H1 (cell line): ENCODE measurements around the gene TMEM134. TPM values are rescaled to one million over a fixed set of nuclear protein-coding genes. Genes with fewer than 3 reads are reported as not detected.

Experiments
- CTCF ChIA-PET: fragments of 300-600 bp; sonication (Branson Sonifier 250); formaldehyde crosslinking; loops from one replicate; lab custom pipeline; 2021; ENCODE audit not compliant: partially characterized antibody; lab: Charles Lee
- POLR2A ChIA-PET: fragments of 300-600 bp; sonication (Branson Sonifier 250); formaldehyde crosslinking; loops from one replicate; lab custom pipeline; 2021; ENCODE audit warnings: inconsistent platforms; ENCODE audit not compliant: partially characterized antibody; lab: Charles Lee
- DNase-seq, 2 experiments: peaks; one replicate each; pipeline versions ENCODE4 v3.0.0 to v3.0.0-alpha.2; 2010 to 2022; ENCODE audit warnings: low spot score in 2 of 2, low read depth in 1 of 2, mixed read lengths in 1 of 2
- FAIRE-seq: peaks from 2 replicates; lab custom pipeline; 2011; peaks lifted over from hg19 to GRCh38; lab: Jason Lieb, UNC
- H2AFZ ChIP-seq: 2 replicates; pipeline ENCODE4 v1.8.1; 2012; ENCODE audit warnings: low read length, inconsistent platforms
- H2AK5ac ChIP-seq: 2 replicates; pipeline ENCODE4 v1.6.1; 2013; ENCODE audit warnings: low read depth, low read length
- H2BK120ac ChIP-seq: replicated peaks from 2 replicates; pipeline ENCODE3; 2013; ENCODE audit warnings: low read depth, low read length, inconsistent platforms
- H2BK12ac ChIP-seq: 2 replicates; pipeline ENCODE4 v1.6.1; 2013; ENCODE audit warnings: low read depth, low read length
- H2BK15ac ChIP-seq: 2 replicates; pipeline ENCODE4 v1.6.1; 2013; ENCODE audit warnings: low read length
- H2BK20ac ChIP-seq: 2 replicates; pipeline ENCODE4 v1.6.1; 2013; ENCODE audit warnings: low read length
- H2BK5ac ChIP-seq: 2 replicates; pipeline ENCODE4 v1.6.1; 2013; ENCODE audit warnings: low read depth, low read length
- H3K14ac ChIP-seq: 2 replicates; pipeline ENCODE4 v1.6.1; 2013; ENCODE audit warnings: inconsistent platforms; ENCODE audit not compliant: insufficient read length
- H3K18ac ChIP-seq: 2 replicates; pipeline ENCODE4 v1.6.1; 2013; ENCODE audit warnings: low read length; ENCODE audit errors: extremely low read depth
- H3K23ac ChIP-seq: 2 replicates; pipeline ENCODE4 v1.6.1; 2013; ENCODE audit warnings: inconsistent platforms; ENCODE audit not compliant: insufficient read length
- H3K23me2 ChIP-seq: 2 replicates; pipeline ENCODE4 v1.6.1; 2013; ENCODE audit warnings: low read depth, low read length
- H3K27ac ChIP-seq: 2 replicates; pipeline ENCODE4 v1.6.1; 2011; ENCODE audit warnings: low read depth, low read length, inconsistent platforms
- H3K27me3 ChIP-seq, 4 experiments: replicated peaks in 1 of 4; 1 replicate in 1 of 4; 2 replicates in 3 of 4; pipeline versions ENCODE4 v1.6.1 to v1.8.1; 2011 to 2013; ENCODE audit warnings: low read length in 3 of 4, mild to moderate bottlenecking in 3 of 4, inconsistent platforms in 2 of 4, mixed read lengths in 2 of 4, moderate library complexity in 1 of 4; ENCODE audit not compliant: control insufficient read depth in 3 of 4, insufficient read depth in 3 of 4; ENCODE audit errors: extremely low read depth in 1 of 4
- H3K36me3 ChIP-seq, 4 experiments: 2 replicates each; pipeline versions ENCODE4 v1.6.1 to v1.8.1; 2011 to 2013; ENCODE audit warnings: mild to moderate bottlenecking in 4 of 4, low read length in 3 of 4, moderate library complexity in 2 of 4, control low read depth in 1 of 4, inconsistent platforms in 1 of 4; ENCODE audit not compliant: insufficient read depth in 4 of 4, control insufficient read depth in 2 of 4
- H3K4ac ChIP-seq: replicated peaks from 2 replicates; pipeline ENCODE3; 2013; ENCODE audit warnings: low read length, low read depth, mixed read lengths, inconsistent platforms; ENCODE audit not compliant: insufficient read length
- H3K4me1 ChIP-seq, 4 experiments: replicated peaks in 1 of 4; 1 replicate in 1 of 4; 2 replicates in 3 of 4; pipeline versions ENCODE4 v1.6.1 to v1.8.1; 2011 to 2013; ENCODE audit warnings: low read length in 3 of 4, inconsistent platforms in 2 of 4, mixed read lengths in 1 of 4; ENCODE audit not compliant: insufficient read depth in 4 of 4, control insufficient read depth in 3 of 4
- H3K4me2 ChIP-seq, 2 experiments: 2 replicates each; pipeline versions ENCODE4 v1.6.1 to v1.8.1; 2011 to 2013; ENCODE audit warnings: low read depth in 2 of 2, low read length in 2 of 2, control low read depth in 1 of 2, inconsistent platforms in 1 of 2, mild to moderate bottlenecking in 1 of 2; ENCODE audit not compliant: insufficient read depth in 1 of 2
- H3K4me3 ChIP-seq, 4 experiments: fragments of 200-600, 300-600 bp in 1 of 4; sonication (generic), shearing (Covaris generic), sonication (Bioruptor Twin) in 1 of 4; 2 replicates each; pipeline versions ENCODE4 v1.5.1 to v1.8.1; 2011 to 2016; ENCODE audit warnings: low read length in 4 of 4, low read depth in 3 of 4, control low read depth in 2 of 4, inconsistent platforms in 2 of 4, mild to moderate bottlenecking in 2 of 4, mixed read lengths in 1 of 4, moderate library complexity in 1 of 4; ENCODE audit not compliant: insufficient read depth in 2 of 4; ENCODE audit errors: extremely low read depth in 1 of 4
- H3K56ac ChIP-seq: replicated peaks from 2 replicates; pipeline ENCODE3; 2013; ENCODE audit warnings: low read depth, mild to moderate bottlenecking, mixed read lengths, low read length, inconsistent platforms; ENCODE audit not compliant: insufficient read length
- H3K79me1 ChIP-seq: 2 replicates; pipeline ENCODE4 v1.6.1; 2013; ENCODE audit warnings: low read depth, low read length, control low read depth
- H3K79me2 ChIP-seq, 2 experiments: 2 replicates each; pipeline versions ENCODE4 v1.6.1 to v1.8.1; 2012 to 2013; ENCODE audit warnings: low read length in 2 of 2, mild to moderate bottlenecking in 2 of 2, inconsistent platforms in 1 of 2; ENCODE audit not compliant: insufficient read depth in 2 of 2, control insufficient read depth in 1 of 2
- H3K9ac ChIP-seq, 4 experiments: replicated peaks in 1 of 4; 1 replicate in 1 of 4; 2 replicates in 3 of 4; pipeline versions ENCODE4 v1.6.1 to v1.8.1; 2011 to 2013; ENCODE audit warnings: low read depth in 3 of 4, low read length in 3 of 4, control low read depth in 2 of 4, mild to moderate bottlenecking in 2 of 4, moderate library complexity in 2 of 4, inconsistent platforms in 1 of 4; ENCODE audit errors: extremely low read depth in 1 of 4
- H3K9me3 ChIP-seq, 2 experiments: 2 replicates each; pipeline versions ENCODE4 v1.6.1 to v1.8.1; 2012 to 2013; ENCODE audit warnings: mild to moderate bottlenecking in 2 of 2, moderate library complexity in 2 of 2, control low read depth in 1 of 2, inconsistent platforms in 1 of 2, low read depth in 1 of 2, low read length in 1 of 2, mixed read lengths in 1 of 2; ENCODE audit not compliant: insufficient read depth in 2 of 2
- H4K20me1 ChIP-seq, 2 experiments: replicated peaks in 1 of 2; 2 replicates each; pipeline versions ENCODE3 to v1.8.1; 2011 to 2013; ENCODE audit warnings: inconsistent platforms in 2 of 2, low read length in 2 of 2, mild to moderate bottlenecking in 1 of 2; ENCODE audit not compliant: insufficient read depth in 2 of 2, control insufficient read depth in 1 of 2
- H4K5ac ChIP-seq: 2 replicates; pipeline ENCODE4 v1.6.1; 2013; ENCODE audit warnings: low read length, low read depth, mixed read lengths, inconsistent platforms; ENCODE audit not compliant: insufficient read length
- H4K8ac ChIP-seq: 2 replicates; pipeline ENCODE4 v1.8.0; 2013; ENCODE audit warnings: mild to moderate bottlenecking, moderate library complexity, low read length, inconsistent platforms; ENCODE audit not compliant: insufficient read depth; ENCODE audit errors: extremely low read depth
- H4K91ac ChIP-seq: replicated peaks from 2 replicates; pipeline ENCODE3; 2013; ENCODE audit warnings: low read length, mixed read lengths, inconsistent platforms; ENCODE audit not compliant: insufficient read length
- ATF3 ChIP-seq: IDR thresholded peaks from 2 replicates; pipeline ENCODE4 v1.6.1; 2011; ENCODE audit warnings: low read depth, mild to moderate bottlenecking, low read length; ENCODE audit not compliant: insufficient read depth
- EP300 ChIP-seq, 2 experiments: IDR thresholded peaks; 1 replicate in 1 of 2; 2 replicates in 1 of 2; pipeline ENCODE4 v1.6.1; 2011 to 2012; ENCODE audit warnings: low read depth in 2 of 2, low read length in 2 of 2, mild to moderate bottlenecking in 2 of 2, borderline replicate concordance in 1 of 2, inconsistent platforms in 1 of 2, moderate library complexity in 1 of 2
- GTF2F1 ChIP-seq: IDR thresholded peaks from 2 replicates; pipeline ENCODE4 v1.6.1; 2012; ENCODE audit warnings: low read depth, low read length, improper control_type of control experiment, borderline replicate concordance
- HDAC2 ChIP-seq, 2 experiments: fragments of 300-600 bp in 1 of 2; sonication (generic) in 1 of 2; IDR thresholded peaks; 2 replicates each; pipeline ENCODE4 v1.6.1; 2011 to 2012; ENCODE audit warnings: low read depth in 2 of 2, low read length in 2 of 2, mild to moderate bottlenecking in 2 of 2, moderate library complexity in 2 of 2, borderline replicate concordance in 1 of 2, inconsistent platforms in 1 of 2
- JUN ChIP-seq: IDR thresholded peaks from 2 replicates; pipeline ENCODE4 v1.6.1; 2011; ENCODE audit warnings: low read depth, mild to moderate bottlenecking, improper control_type of control experiment, low read length
- MAFK ChIP-seq: IDR thresholded peaks from 2 replicates; pipeline ENCODE4 v1.6.1; 2012; ENCODE audit warnings: low read depth, mild to moderate bottlenecking, improper control_type of control experiment, low read length
- POLR2A ChIP-seq, 2 experiments: IDR thresholded peaks; 1 replicate in 1 of 2; 2 replicates in 1 of 2; pipeline ENCODE4 v1.6.1; 2011; ENCODE audit warnings: low read depth in 2 of 2, low read length in 2 of 2, mild to moderate bottlenecking in 2 of 2; ENCODE audit errors: control extremely low read depth in 1 of 2
- SIRT6 ChIP-seq: IDR thresholded peaks from one replicate; pipeline ENCODE4 v1.7.1; 2012; ENCODE audit warnings: low read length, inconsistent platforms
- SIX5 ChIP-seq: IDR thresholded peaks from 2 replicates; pipeline ENCODE4 v1.6.1; 2011; ENCODE audit warnings: mild to moderate bottlenecking, low read depth, low read length
- SRF ChIP-seq: IDR thresholded peaks from 2 replicates; pipeline ENCODE4 v1.6.1; 2011; ENCODE audit warnings: mild to moderate bottlenecking, low read depth, low read length, moderate library complexity
- TAF7 ChIP-seq: optimal IDR thresholded peaks from 2 replicates; pipeline ENCODE3; 2011; ENCODE audit warnings: low read depth, mild to moderate bottlenecking, inconsistent platforms, low read length, moderate library complexity, borderline replicate concordance
- TCF12 ChIP-seq: IDR thresholded peaks from 2 replicates; pipeline ENCODE4 v1.6.1; 2011; ENCODE audit warnings: low read depth, mild to moderate bottlenecking, low read length
- TEAD4 ChIP-seq: IDR thresholded peaks from 2 replicates; pipeline ENCODE4 v1.6.1; 2012; ENCODE audit warnings: low read depth, low read length, inconsistent platforms, mixed read lengths
- WGBS, 2 experiments: shearing (Covaris generic) in 1 of 2; methylation state at CpG; one replicate each; pipeline versions ENCODE4 v1.1.6 to v1.1.7; 2013 to 2015; ENCODE audit warnings: low lambda C conversion rate in 2 of 2, mixed read lengths in 2 of 2, inconsistent platforms in 1 of 2, low coverage in 1 of 2, missing lambda C conversion rate in 1 of 2; ENCODE audit not compliant: insufficient replicate concordance in 2 of 2, insufficient coverage in 1 of 2, insufficient read length in 1 of 2; ENCODE audit errors: extremely low coverage in 1 of 2, missing lambda C conversion rate in 1 of 2; 5-methylcytosine and 5-hydroxymethylcytosine counted together
- polyA plus RNA-seq, 7 experiments: library from polyadenylated mRNA; depleted of rRNA in 3 of 7; stranded (reverse) in 5 of 7; unstranded in 2 of 7; fragments of >200 nt in 5 of 7; fragments of 200-250 nt in 2 of 7; gene quantifications; 1 replicate in 5 of 7; 2 replicates in 1 of 7; 4 replicates in 1 of 7; pipeline versions ENCODE4 v1.2.1 to v1.2.3, GENCODE V29; 2011 to 2013; ENCODE audit warnings: missing spikeins in 2 of 7, mixed read lengths in 2 of 7
- total RNA-seq: library from RNA; stranded (reverse); fragmentation: NEBNext Ultra II Directional; extraction: Animal tissue kit (Norgen Biotek cat#: 25700); gene quantifications from 2 replicates; pipeline ENCODE4 v1.2.1, GENCODE V29; 2021

The TMEM134 gene
- total and polyA plus RNA-seq, 2 of the 8 experiments (the other 6 are each of a cell fraction or from before 2014, with no cell fraction given), result 32.4 to 229 TPM

GRCh38 chr11:67466367-67466766, 2.7 kb downstream of the TMEM134 start:
- no peak overlapping the region for H3K27ac ChIP-seq
- H4K5ac ChIP-seq, result no peak overlapping the region
- no peak overlapping the region for H4K8ac ChIP-seq
- no peak overlapping the region for H3K9ac ChIP-seq
- TF ChIP-seq HDAC2 (IDR thresholded peaks at IDR 0.05; ENCODE audit: borderline replicate concordance in 1 of 2, low read depth in 2 of 2, low read length in 2 of 2), result no peak
- TF ChIP-seq TEAD4, result no peak
- no peak for TF ChIP-seq SIX5
- TF ChIP-seq ATF3, result no peak
- TF ChIP-seq JUN, result no peak
- no peak for TF ChIP-seq TCF12
- no peak for TF ChIP-seq GTF2F1
- TF ChIP-seq POLR2A (IDR thresholded peaks at IDR 0.05; ENCODE audit: control extremely low read depth in 1 of 2, low read depth in 2 of 2, low read length in 2 of 2), result no peak
- no peak for TF ChIP-seq SIRT6
- TF ChIP-seq SRF, result no peak
- no peak for TF ChIP-seq TAF7
- no peak for TF ChIP-seq EP300 (IDR thresholded peaks at IDR 0.05; ENCODE audit: borderline replicate concordance in 1 of 2, low read depth in 2 of 2, low read length in 2 of 2)
- no peak for TF ChIP-seq MAFK
- no peak overlapping the region for H2BK120ac ChIP-seq
- no peak overlapping the region for H2AK5ac ChIP-seq
- H3K4me3 ChIP-seq, result no peak overlapping the region
- FAIRE-seq, result no peak
- no peak overlapping the region for H3K4ac ChIP-seq
- H3K56ac ChIP-seq, result no peak overlapping the region
- H3K4me2 ChIP-seq, result no peak overlapping the region
- peaks cover 0 to 3% of the 10 kb centered on the region in 2 experiments; a peak in 2 of 4 replicates for H3K79me2 ChIP-seq
- no peaks in the 10 kb centered on the region for H3K36me3 ChIP-seq
- POLR2A ChIA-PET, result interaction anchor here (0.6 to 2.3 kb wide), 11 partner anchors 10 to 65 kb away, joined by 3 to 15 read pairs (median 6); partner anchors contain the start of genes CABP4, CORO1B, GPR152 and PPP1CA
- no peak overlapping the region for H4K91ac ChIP-seq
- H2BK12ac ChIP-seq, result no peak overlapping the region
- H3K9me3 ChIP-seq, result no peaks in the 10 kb centered on the region
- H2AFZ ChIP-seq, result no peak overlapping the region
- H3K79me1 ChIP-seq, result peaks cover 2% of the 10 kb centered on the region
- peaks cover 2 to 14% (median 6%) of the 10 kb centered on the region in 4 experiments; a peak in 6 of 7 replicates for H3K4me1 ChIP-seq
- 75% methylated on average over 5 of the region's 5 CpGs; no CpG with 5 or more reads in 1 of the 2 experiments for WGBS, 2 experiments
- H3K23me2 ChIP-seq, result peaks cover 6% of the 10 kb centered on the region
- no peak overlapping the region for H3K14ac ChIP-seq
- H4K20me1 ChIP-seq, result peaks cover 0 to 3% of the 10 kb centered on the region in 2 experiments
- DNase-seq, result no peak
- H2BK15ac ChIP-seq, result no peak overlapping the region
- no peak overlapping the region for H2BK20ac ChIP-seq
- no peak overlapping the region for H3K23ac ChIP-seq
- no peak overlapping the region for H2BK5ac ChIP-seq
- H3K27me3 ChIP-seq, result no peaks in the 10 kb centered on the region
- H3K18ac ChIP-seq, result no peak overlapping the region
- CTCF ChIA-PET, result interaction anchor here (1.1 to 2.3 kb wide), 4 partner anchors 65 to 161 kb away, joined by 3 to 15 read pairs (median 6); partner anchors contain the start of gene PPP1CA
